Measurements from ENCODE around the gene REPS1.

DNA sequence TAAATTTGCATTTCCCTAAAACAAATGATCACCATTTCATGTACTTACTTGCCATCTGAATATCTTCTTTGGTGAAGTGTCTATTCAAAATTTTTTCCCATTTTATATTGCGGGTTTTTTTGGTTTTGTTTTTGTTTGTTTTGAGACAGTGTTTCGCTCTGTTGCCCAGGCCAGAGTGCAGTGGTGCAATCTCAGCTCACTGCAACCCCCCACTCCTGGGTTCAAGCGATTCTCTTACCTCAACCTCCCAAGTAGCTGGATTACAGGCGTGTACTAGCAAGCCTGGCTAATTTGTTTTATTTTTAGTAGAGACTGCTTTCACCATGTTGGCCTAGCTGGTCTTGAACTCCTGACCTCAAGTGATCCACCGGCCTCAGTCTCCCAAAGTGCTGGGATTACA lies 9.1 kb upstream of the REPS1 start:
- TF ChIP-seq, protein P1, sequence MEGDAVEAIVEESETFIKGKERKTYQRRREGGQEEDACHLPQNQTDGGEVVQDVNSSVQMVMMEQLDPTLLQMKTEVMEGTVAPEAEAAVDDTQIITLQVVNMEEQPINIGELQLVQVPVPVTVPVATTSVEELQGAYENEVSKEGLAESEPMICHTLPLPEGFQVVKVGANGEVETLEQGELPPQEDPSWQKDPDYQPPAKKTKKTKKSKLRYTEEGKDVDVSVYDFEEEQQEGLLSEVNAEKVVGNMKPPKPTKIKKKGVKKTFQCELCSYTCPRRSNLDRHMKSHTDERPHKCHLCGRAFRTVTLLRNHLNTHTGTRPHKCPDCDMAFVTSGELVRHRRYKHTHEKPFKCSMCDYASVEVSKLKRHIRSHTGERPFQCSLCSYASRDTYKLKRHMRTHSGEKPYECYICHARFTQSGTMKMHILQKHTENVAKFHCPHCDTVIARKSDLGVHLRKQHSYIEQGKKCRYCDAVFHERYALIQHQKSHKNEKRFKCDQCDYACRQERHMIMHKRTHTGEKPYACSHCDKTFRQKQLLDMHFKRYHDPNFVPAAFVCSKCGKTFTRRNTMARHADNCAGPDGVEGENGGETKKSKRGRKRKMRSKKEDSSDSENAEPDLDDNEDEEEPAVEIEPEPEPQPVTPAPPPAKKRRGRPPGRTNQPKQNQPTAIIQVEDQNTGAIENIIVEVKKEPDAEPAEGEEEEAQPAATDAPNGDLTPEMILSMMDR (tag by site-specific recombination; IDR thresholded peaks at IDR 0.05), result no peak
- no peak for TF ChIP-seq ZNF707 (tag by site-specific recombination; IDR thresholded peaks at IDR 0.05)
- TF ChIP-seq, protein P2, sequence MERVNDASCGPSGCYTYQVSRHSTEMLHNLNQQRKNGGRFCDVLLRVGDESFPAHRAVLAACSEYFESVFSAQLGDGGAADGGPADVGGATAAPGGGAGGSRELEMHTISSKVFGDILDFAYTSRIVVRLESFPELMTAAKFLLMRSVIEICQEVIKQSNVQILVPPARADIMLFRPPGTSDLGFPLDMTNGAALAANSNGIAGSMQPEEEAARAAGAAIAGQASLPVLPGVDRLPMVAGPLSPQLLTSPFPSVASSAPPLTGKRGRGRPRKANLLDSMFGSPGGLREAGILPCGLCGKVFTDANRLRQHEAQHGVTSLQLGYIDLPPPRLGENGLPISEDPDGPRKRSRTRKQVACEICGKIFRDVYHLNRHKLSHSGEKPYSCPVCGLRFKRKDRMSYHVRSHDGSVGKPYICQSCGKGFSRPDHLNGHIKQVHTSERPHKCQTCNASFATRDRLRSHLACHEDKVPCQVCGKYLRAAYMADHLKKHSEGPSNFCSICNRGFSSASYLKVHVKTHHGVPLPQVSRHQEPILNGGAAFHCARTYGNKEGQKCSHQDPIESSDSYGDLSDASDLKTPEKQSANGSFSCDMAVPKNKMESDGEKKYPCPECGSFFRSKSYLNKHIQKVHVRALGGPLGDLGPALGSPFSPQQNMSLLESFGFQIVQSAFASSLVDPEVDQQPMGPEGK (tag by site-specific recombination; IDR thresholded peaks at IDR 0.05), result no peak
- no peak for TF ChIP-seq ZFP69B (tag by site-specific recombination; IDR thresholded peaks at IDR 0.05)
- TF ChIP-seq, protein P3, sequence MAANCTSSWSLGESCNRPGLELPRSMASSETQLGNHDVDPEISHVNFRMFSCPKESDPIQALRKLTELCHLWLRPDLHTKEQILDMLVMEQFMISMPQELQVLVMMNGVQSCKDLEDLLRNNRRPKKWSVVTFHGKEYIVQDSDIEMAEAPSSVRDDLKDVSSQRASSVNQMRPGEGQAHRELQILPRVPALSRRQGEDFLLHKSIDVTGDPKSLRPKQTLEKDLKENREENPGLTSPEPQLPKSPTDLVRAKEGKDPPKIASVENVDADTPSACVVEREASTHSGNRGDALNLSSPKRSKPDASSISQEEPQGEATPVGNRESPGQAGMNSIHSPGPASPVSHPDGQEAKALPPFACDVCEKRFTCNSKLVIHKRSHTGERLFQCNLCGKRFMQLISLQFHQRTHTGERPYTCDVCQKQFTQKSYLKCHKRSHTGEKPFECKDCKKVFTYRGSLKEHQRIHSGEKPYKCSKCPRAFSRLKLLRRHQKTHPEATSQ (tag by site-specific recombination; IDR thresholded peaks at IDR 0.05), result no peak
- no peak for TF ChIP-seq ZBTB7A (tag by site-specific recombination; IDR thresholded peaks at IDR 0.05; ENCODE audit: low read depth)
- TF ChIP-seq ZFP3 (tag by site-specific recombination; IDR thresholded peaks at IDR 0.05; ENCODE audit: low read depth), result no peak
- TF ChIP-seq ZNF302 (tag by site-specific recombination; IDR thresholded peaks at IDR 0.05; ENCODE audit: low read depth), result no peak
- TF ChIP-seq YY1 (tag by site-specific recombination; IDR thresholded peaks at IDR 0.05), result no peak
- TF ChIP-seq ZNF133 (tag by site-specific recombination; IDR thresholded peaks at IDR 0.05), result no peak
- TF ChIP-seq ZNF121 (tag by site-specific recombination; IDR thresholded peaks at IDR 0.05), result no peak
- no peak for TF ChIP-seq ZBTB1 (tag by site-specific recombination; IDR thresholded peaks at IDR 0.05)
- TF ChIP-seq, protein P4, sequence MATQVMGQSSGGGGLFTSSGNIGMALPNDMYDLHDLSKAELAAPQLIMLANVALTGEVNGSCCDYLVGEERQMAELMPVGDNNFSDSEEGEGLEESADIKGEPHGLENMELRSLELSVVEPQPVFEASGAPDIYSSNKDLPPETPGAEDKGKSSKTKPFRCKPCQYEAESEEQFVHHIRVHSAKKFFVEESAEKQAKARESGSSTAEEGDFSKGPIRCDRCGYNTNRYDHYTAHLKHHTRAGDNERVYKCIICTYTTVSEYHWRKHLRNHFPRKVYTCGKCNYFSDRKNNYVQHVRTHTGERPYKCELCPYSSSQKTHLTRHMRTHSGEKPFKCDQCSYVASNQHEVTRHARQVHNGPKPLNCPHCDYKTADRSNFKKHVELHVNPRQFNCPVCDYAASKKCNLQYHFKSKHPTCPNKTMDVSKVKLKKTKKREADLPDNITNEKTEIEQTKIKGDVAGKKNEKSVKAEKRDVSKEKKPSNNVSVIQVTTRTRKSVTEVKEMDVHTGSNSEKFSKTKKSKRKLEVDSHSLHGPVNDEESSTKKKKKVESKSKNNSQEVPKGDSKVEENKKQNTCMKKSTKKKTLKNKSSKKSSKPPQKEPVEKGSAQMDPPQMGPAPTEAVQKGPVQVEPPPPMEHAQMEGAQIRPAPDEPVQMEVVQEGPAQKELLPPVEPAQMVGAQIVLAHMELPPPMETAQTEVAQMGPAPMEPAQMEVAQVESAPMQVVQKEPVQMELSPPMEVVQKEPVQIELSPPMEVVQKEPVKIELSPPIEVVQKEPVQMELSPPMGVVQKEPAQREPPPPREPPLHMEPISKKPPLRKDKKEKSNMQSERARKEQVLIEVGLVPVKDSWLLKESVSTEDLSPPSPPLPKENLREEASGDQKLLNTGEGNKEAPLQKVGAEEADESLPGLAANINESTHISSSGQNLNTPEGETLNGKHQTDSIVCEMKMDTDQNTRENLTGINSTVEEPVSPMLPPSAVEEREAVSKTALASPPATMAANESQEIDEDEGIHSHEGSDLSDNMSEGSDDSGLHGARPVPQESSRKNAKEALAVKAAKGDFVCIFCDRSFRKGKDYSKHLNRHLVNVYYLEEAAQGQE (tag by site-specific recombination; IDR thresholded peaks at IDR 0.05), result no peak
- TF ChIP-seq ZNF2 (tag by site-specific recombination; IDR thresholded peaks at IDR 0.05), result no peak

All from HEK293 (cell line).